ENCODE results near the gene KCNV2.

GRCh38 chr9:2758162-2758897 lies 41.0 kb downstream of the KCNV2 start:
- no peak for TF ChIP-seq CTCF (IDR thresholded peaks at IDR 0.05)
- no peak for TF ChIP-seq POLR2A (IDR thresholded peaks at IDR 0.05)

Measured in adrenal gland (tissue), 5 donors.